ENCODE measurements around the gene CAND2. TPM values are rescaled to one million over a fixed set of nuclear protein-coding genes. Genes with fewer than 3 reads are reported as not detected.
"Not testable (repeated sequence)": the region's sequence is repeated elsewhere in the genome, so short reads cannot be mapped to it uniquely, and the experiment has no call there.

Gene CAND2
- total RNA-seq, 2 experiments from 2014 or later = 2.1 to 2.2 TPM

- ChIA-PET CTCF (interaction anchor here (0.6 to 3.3 kb wide), 4 partner anchors 12 to 367 kb away, joined by 3 to 16 read pairs (median 4); no protein-coding TSS in a partner anchor), POLR2A (no interaction called here)
- no peak for DNase-seq
- peaks cover 9% of the 10 kb centered on the region for H3K27me3 Mint-ChIP-seq
- H3K9me3 Mint-ChIP-seq (ENCODE audit: low read depth) = no peaks in the 10 kb centered on the region
- no peak for ATAC-seq
- no peaks in the 10 kb centered on the region for H3K4me1 Mint-ChIP-seq
- no peaks in the 10 kb centered on the region for H3K36me3 Mint-ChIP-seq (ENCODE audit: low read depth)
- H3K4me3 Mint-ChIP-seq = no peak overlapping the region
- H3K27ac Mint-ChIP-seq = no peak overlapping the region
- intact Hi-C loops (cut with DNase I, micrococcal nuclease) = no loop called here
Measured at GRCh38 chr3:12879191-12879815, 82.8 kb downstream of the CAND2 start.

GRCh38 chr3:12881858-12882257 lies 85.4 kb downstream of the CAND2 start:
- ATAC-seq; CTCF ChIA-PET; H3K27me3 Mint-ChIP-seq; DNase-seq; H3K4me3 Mint-ChIP-seq; H3K9me3 Mint-ChIP-seq (ENCODE audit: low read depth); intact Hi-C loops (cut with DNase I, micrococcal nuclease); H3K27ac Mint-ChIP-seq; H3K36me3 Mint-ChIP-seq (ENCODE audit: low read depth); POLR2A ChIA-PET: not testable (repeated sequence)
- peaks cover 11% of the 10 kb centered on the region for H3K4me1 Mint-ChIP-seq

- H3K27me3 Mint-ChIP-seq = peaks cover 8% of the 10 kb centered on the region
- peaks cover 11% of the 10 kb centered on the region for H3K4me1 Mint-ChIP-seq
- intact Hi-C loops (cut with DNase I, micrococcal nuclease) = no loop called here
- no peaks in the 10 kb centered on the region for H3K36me3 Mint-ChIP-seq (ENCODE audit: low read depth)
- no peak overlapping the region for H3K4me3 Mint-ChIP-seq
- ChIA-PET POLR2A (interaction anchor here (1.1 kb wide), 1 partner anchor 88 kb away, joined by 3 read pairs; no protein-coding TSS in a partner anchor), CTCF (interaction anchor here (0.9 kb wide), 1 partner anchor 15 kb away, joined by 3 read pairs; no protein-coding TSS in a partner anchor)
- no peaks in the 10 kb centered on the region for H3K9me3 Mint-ChIP-seq (ENCODE audit: low read depth)
- no peak overlapping the region for H3K27ac Mint-ChIP-seq
- ATAC-seq (no peak), DNase-seq (no peak)
Measured at GRCh38 chr3:12882336-12883310, 86.1 kb downstream of the CAND2 start.

- ChIA-PET CTCF (interaction anchor here (1.4 to 2.6 kb wide), 2 partner anchors 16 to 34 kb away, joined by 3 to 9 read pairs; no protein-coding TSS in a partner anchor), POLR2A (no interaction called here)
- H3K4me3 Mint-ChIP-seq = no peak overlapping the region
- H3K27ac Mint-ChIP-seq = no peak overlapping the region
- no peaks in the 10 kb centered on the region for H3K36me3 Mint-ChIP-seq (ENCODE audit: low read depth)
- no peak for DNase-seq
- H3K4me1 Mint-ChIP-seq = peaks cover 11% of the 10 kb centered on the region
- intact Hi-C loops (cut with DNase I, micrococcal nuclease) = no loop called here
- H3K27me3 Mint-ChIP-seq = peaks cover 10% of the 10 kb centered on the region
- ATAC-seq = no peak
- H3K9me3 Mint-ChIP-seq (ENCODE audit: low read depth) = no peaks in the 10 kb centered on the region
Measured at GRCh38 chr3:12884186-12884680, 87.8 kb downstream of the CAND2 start.

Other genes starting within 250 kb of the CAND2 start
- gene MKRN2, start 239.6 kb upstream of the CAND2 start, total RNA-seq = 10 to 100 TPM; 21.5 to 24.9 TPM
- gene RAF1, start 132.6 kb upstream of the CAND2 start, total RNA-seq = 10 to 100 TPM; 66.8 to 74.7 TPM
- gene TMEM40, start 37.4 kb upstream of the CAND2 start, total RNA-seq = not detected
- gene RPL32, start 44.9 kb downstream of the CAND2 start, total RNA-seq = 1,000 to 10,000 TPM; 2,842 to 4,727 TPM